Mesenchymal stem cell (in vitro differentiated cells and primary cell): Measurements from ENCODE around the gene ACSS1.

Experiments
- DNase-seq: peaks from one replicate; pipeline ENCODE4 v3.0.0-alpha.2; 2013
- H2AFZ ChIP-seq: one replicate; pipeline ENCODE4 v1.6.1; 2013; ENCODE audit warnings: low read depth, mild to moderate bottlenecking, control low read depth, inconsistent platforms, low read length, moderate library complexity
- H2AK5ac ChIP-seq: 2 replicates; pipeline ENCODE4 v1.6.1; 2013; ENCODE audit warnings: low read length, moderate library complexity, mild to moderate bottlenecking, inconsistent platforms; ENCODE audit not compliant: severe bottlenecking
- H2BK120ac ChIP-seq: one replicate; pipeline ENCODE4 v1.6.1; 2013; ENCODE audit warnings: low read depth, mild to moderate bottlenecking, inconsistent platforms, low read length, moderate library complexity
- H2BK12ac ChIP-seq, 2 experiments: one replicate each; pipeline ENCODE4 v1.6.1; 2013; ENCODE audit warnings: inconsistent platforms in 2 of 2, low read length in 2 of 2, mild to moderate bottlenecking in 2 of 2, moderate library complexity in 2 of 2, control low read depth in 1 of 2
- H2BK15ac ChIP-seq: one replicate; pipeline ENCODE4 v1.6.1; 2013; ENCODE audit warnings: mild to moderate bottlenecking, low read depth, inconsistent platforms; ENCODE audit not compliant: poor library complexity, severe bottlenecking
- H2BK5ac ChIP-seq: 2 replicates; pipeline ENCODE4 v1.6.1; 2013; ENCODE audit warnings: low read depth, mild to moderate bottlenecking, low read length, control low read depth, inconsistent platforms; ENCODE audit not compliant: poor library complexity, severe bottlenecking
- H3K14ac ChIP-seq, 2 experiments: one replicate each; pipeline ENCODE4 v1.6.1; 2013; ENCODE audit warnings: inconsistent platforms in 2 of 2, low read length in 2 of 2, control low read depth in 1 of 2, mild to moderate bottlenecking in 1 of 2, moderate library complexity in 1 of 2
- H3K18ac ChIP-seq, 2 experiments: one replicate each; pipeline ENCODE4 v1.6.1; 2013; ENCODE audit warnings: inconsistent platforms in 2 of 2, low read length in 2 of 2, control low read depth in 1 of 2, low read depth in 1 of 2, mild to moderate bottlenecking in 1 of 2
- H3K23ac ChIP-seq, 2 experiments: one replicate each; pipeline ENCODE4 v1.6.1; 2013; ENCODE audit warnings: inconsistent platforms in 2 of 2, low read length in 2 of 2, mild to moderate bottlenecking in 2 of 2, moderate library complexity in 2 of 2, control low read depth in 1 of 2
- H3K27ac ChIP-seq: 2 replicates; pipeline ENCODE4 v1.5.1; 2013; ENCODE audit warnings: mild to moderate bottlenecking, moderate library complexity, low read length, control low read depth, inconsistent platforms; ENCODE audit not compliant: poor library complexity, severe bottlenecking
- H3K27me3 ChIP-seq, 2 experiments: 2 replicates each; pipeline versions ENCODE4 v1.6.1 to v1.7.0; 2013; ENCODE audit warnings: low read length in 2 of 2, mild to moderate bottlenecking in 2 of 2, moderate library complexity in 2 of 2, control low read depth in 1 of 2, inconsistent platforms in 1 of 2; ENCODE audit not compliant: control insufficient read depth in 1 of 2, insufficient read depth in 1 of 2
- H3K36me3 ChIP-seq, 2 experiments: 2 replicates each; pipeline versions ENCODE4 v1.6.1 to v1.7.0; 2013; ENCODE audit warnings: low read length in 2 of 2, control low read depth in 1 of 2, inconsistent platforms in 1 of 2, low read depth in 1 of 2, mild to moderate bottlenecking in 1 of 2; ENCODE audit not compliant: insufficient read depth in 2 of 2, control insufficient read depth in 1 of 2
- H3K4ac ChIP-seq, 2 experiments: one replicate each; pipeline ENCODE4 v1.6.1; 2013; ENCODE audit warnings: inconsistent platforms in 2 of 2, low read length in 2 of 2, mild to moderate bottlenecking in 2 of 2, moderate library complexity in 2 of 2, control low read depth in 1 of 2, low read depth in 1 of 2
- H3K4me1 ChIP-seq: 2 replicates; pipeline ENCODE4 v1.6.1; 2013; ENCODE audit warnings: low read depth, low read length, control low read depth; ENCODE audit not compliant: control insufficient read depth, insufficient read depth
- H3K4me2 ChIP-seq: 2 replicates; pipeline ENCODE4 v1.6.1; 2013; ENCODE audit warnings: low read length, mild to moderate bottlenecking, inconsistent platforms; ENCODE audit not compliant: poor library complexity, severe bottlenecking
- H3K4me3 ChIP-seq, 2 experiments: 2 replicates each; pipeline versions ENCODE4 v1.5.1 to v1.7.0; 2013; ENCODE audit warnings: low read length in 2 of 2, mild to moderate bottlenecking in 2 of 2, control low read depth in 1 of 2, low read depth in 1 of 2; ENCODE audit not compliant: insufficient read depth in 1 of 2
- H3K79me1 ChIP-seq: replicated peaks from 2 replicates; pipeline ENCODE4 v1.6.1; 2013; ENCODE audit warnings: mild to moderate bottlenecking, control low read depth, low read length, inconsistent platforms; ENCODE audit not compliant: poor library complexity, severe bottlenecking
- H3K9ac ChIP-seq: 2 replicates; pipeline ENCODE4 v1.7.0; 2013; ENCODE audit warnings: mild to moderate bottlenecking, low read length, moderate library complexity
- H3K9me3 ChIP-seq: 2 replicates; pipeline ENCODE4 v1.7.0; 2013; ENCODE audit warnings: mild to moderate bottlenecking, low read length; ENCODE audit not compliant: control insufficient read depth
- H4K8ac ChIP-seq: one replicate; pipeline ENCODE4 v1.6.1; 2013; ENCODE audit warnings: inconsistent platforms, mild to moderate bottlenecking, low read length, moderate library complexity
- H4K91ac ChIP-seq: one replicate; pipeline ENCODE4 v1.6.1; 2013; ENCODE audit warnings: mild to moderate bottlenecking, low read length, inconsistent platforms
- WGBS: methylation state at CpG from one replicate; pipeline ENCODE4 v1.1.7; 2013; ENCODE audit warnings: mixed read lengths; 5-methylcytosine and 5-hydroxymethylcytosine counted together

ACSS1 gene

GRCh38 chr20:24965065-24965919, 92.6 kb downstream of the ACSS1 start:
- H3K14ac ChIP-seq: peak overlapping the region in 1 of 2 experiments; percentile 69

DNA sequence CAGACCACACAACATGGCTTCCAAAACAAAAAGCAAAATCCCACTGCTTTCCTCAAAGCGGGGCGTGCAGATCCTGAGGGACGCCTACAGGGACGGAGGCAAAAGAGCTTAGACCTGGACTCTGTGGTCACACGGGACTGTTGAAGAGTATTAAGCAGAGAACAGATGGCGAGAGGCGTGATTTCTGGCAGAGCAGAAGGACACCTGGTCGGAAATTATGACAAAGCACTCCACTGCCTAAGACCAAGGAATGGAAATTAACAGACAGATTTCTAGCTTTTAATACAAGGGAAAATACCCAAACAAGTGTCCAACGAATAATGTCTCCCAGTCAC, 93.5 kb downstream of the ACSS1 start:
- no peaks in the 10 kb centered on the region for H3K4me1 ChIP-seq
- no peak overlapping the region for H3K27ac ChIP-seq
- WGBS: 95% methylated on average over 9 of the region's 9 CpGs
- no peak overlapping the region for H4K91ac ChIP-seq
- no peak overlapping the region for H3K4me2 ChIP-seq
- H2BK5ac ChIP-seq: no peak overlapping the region
- H3K4me3 ChIP-seq: no peak overlapping the region
- H2BK12ac ChIP-seq: no peak overlapping the region
- peaks cover 16% of the 10 kb centered on the region for H3K79me1 ChIP-seq
- no peak overlapping the region for H2BK120ac ChIP-seq
- peaks cover 64 to 80% of the 10 kb centered on the region in 2 experiments for H3K36me3 ChIP-seq
- H4K8ac ChIP-seq: no peak overlapping the region
- no peak overlapping the region for H3K4ac ChIP-seq
- no peak overlapping the region for H3K23ac ChIP-seq
- H2AK5ac ChIP-seq: no peak overlapping the region
- no peaks in the 10 kb centered on the region for H3K27me3 ChIP-seq
- no peaks in the 10 kb centered on the region for H3K9me3 ChIP-seq
- no peak overlapping the region for H3K18ac ChIP-seq
- no peak overlapping the region for H3K9ac ChIP-seq
- no peak overlapping the region for H2BK15ac ChIP-seq
- H3K14ac ChIP-seq: no peak overlapping the region
- no peak overlapping the region for H2AFZ ChIP-seq
- no peak for DNase-seq

More at GRCh38 chr20:24965065-24965919, 92.6 kb downstream of the ACSS1 start:
- H3K23ac ChIP-seq: no peak overlapping the region
- H3K9ac ChIP-seq: no peak overlapping the region
- H2BK15ac ChIP-seq: no peak overlapping the region
- H4K91ac ChIP-seq: peak overlapping the region; percentile 22
- H3K27ac ChIP-seq: no peak overlapping the region
- DNase-seq: no peak
- H3K36me3 ChIP-seq: peaks cover 72 to 78% of the 10 kb centered on the region in 2 experiments
- H3K79me1 ChIP-seq: peaks cover 16% of the 10 kb centered on the region
- H2AK5ac ChIP-seq: no peak overlapping the region
- WGBS: 93% methylated on average over 7 of the region's 7 CpGs
- no peak overlapping the region for H3K4me2 ChIP-seq
- no peak overlapping the region for H2BK5ac ChIP-seq
- H3K4ac ChIP-seq: no peak overlapping the region
- H3K9me3 ChIP-seq: no peaks in the 10 kb centered on the region
- H3K18ac ChIP-seq: no peak overlapping the region
- H4K8ac ChIP-seq: peak overlapping the region; percentile 31
- no peak overlapping the region for H2BK12ac ChIP-seq
- no peak overlapping the region for H2BK120ac ChIP-seq
- no peaks in the 10 kb centered on the region for H3K4me1 ChIP-seq
- no peak overlapping the region for H2AFZ ChIP-seq
- no peaks in the 10 kb centered on the region for H3K27me3 ChIP-seq
- no peak overlapping the region for H3K4me3 ChIP-seq

DNA sequence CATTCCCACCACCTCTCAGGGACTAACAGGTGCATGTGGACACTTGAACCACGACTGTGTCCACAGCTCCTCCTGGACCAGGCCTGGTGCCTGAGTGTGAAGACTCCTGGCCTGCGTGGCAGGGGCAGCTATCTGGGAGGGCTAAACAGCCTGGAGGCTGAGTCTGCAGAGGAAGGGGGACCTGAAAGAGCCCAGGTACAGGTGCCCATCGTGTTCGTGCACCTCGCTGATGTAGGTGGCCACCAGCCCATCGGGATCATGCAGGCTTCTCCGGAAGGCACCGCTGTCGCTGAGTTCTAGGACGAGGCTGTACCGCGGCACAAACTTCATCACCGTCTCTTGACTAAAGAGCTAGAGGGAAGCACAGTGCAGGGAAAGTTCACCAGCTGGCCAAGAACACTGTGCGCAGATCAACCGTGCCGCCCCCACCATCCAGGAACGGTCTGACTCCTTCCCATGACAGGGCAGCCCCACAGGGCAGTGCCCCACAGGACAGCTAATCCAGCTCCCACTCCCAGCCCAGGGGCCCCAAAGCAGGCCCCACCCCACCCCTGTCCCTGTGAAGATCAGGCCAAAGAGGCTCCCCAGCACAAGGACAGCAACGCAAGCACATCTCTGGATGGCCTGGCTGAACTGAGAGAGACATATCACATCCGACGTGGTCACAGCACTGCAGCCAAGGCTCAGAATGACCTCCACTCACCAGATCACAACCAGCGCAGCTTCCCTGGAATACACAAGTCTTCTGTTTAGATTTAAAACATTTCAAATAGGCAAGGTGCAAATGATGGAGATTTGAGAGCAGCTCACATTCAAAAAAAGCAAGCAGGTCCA, 94.0 kb downstream of the ACSS1 start:
- Histone ChIP-seq H3K18ac (no peak overlapping the region), H3K14ac (no peak overlapping the region), H2BK12ac (no peak overlapping the region), H2AK5ac (no peak overlapping the region), H4K8ac (no peak overlapping the region), H3K27me3 (no peaks in the 10 kb centered on the region), H4K91ac (no peak overlapping the region), H3K4me3 (no peak overlapping the region), H3K27ac (no peak overlapping the region), H3K4me2 (no peak overlapping the region), H3K79me1 (peaks cover 16% of the 10 kb centered on the region), H3K23ac (no peak overlapping the region), H2BK5ac (no peak overlapping the region), H3K4me1 (no peaks in the 10 kb centered on the region), H2BK120ac (no peak overlapping the region), H3K9ac (no peak overlapping the region), H2BK15ac (no peak overlapping the region), H3K4ac (no peak overlapping the region), H2AFZ (no peak overlapping the region), H3K9me3 (no peaks in the 10 kb centered on the region), H3K36me3 (peaks cover 60 to 77% of the 10 kb centered on the region in 2 experiments)
- 97% methylated on average over 20 of the region's 21 CpGs for WGBS
- DNase-seq: no peak

GRCh38 chr20:24962510-24962909, 95.4 kb downstream of the ACSS1 start:
- no peak overlapping the region for H3K4me3 ChIP-seq
- no peak overlapping the region for H3K18ac ChIP-seq
- H3K9ac ChIP-seq: no peak overlapping the region
- H3K23ac ChIP-seq: no peak overlapping the region
- H2BK12ac ChIP-seq: no peak overlapping the region
- H2AK5ac ChIP-seq: no peak overlapping the region
- H3K14ac ChIP-seq: no peak overlapping the region
- no peak overlapping the region for H4K8ac ChIP-seq
- H2BK15ac ChIP-seq: no peak overlapping the region
- no peak overlapping the region for H4K91ac ChIP-seq
- no peaks in the 10 kb centered on the region for H3K4me1 ChIP-seq
- H2AFZ ChIP-seq: no peak overlapping the region
- 93% methylated on average over 5 of the region's 6 CpGs for WGBS
- no peak overlapping the region for H3K27ac ChIP-seq
- no peak overlapping the region for H3K4ac ChIP-seq
- H3K4me2 ChIP-seq: no peak overlapping the region
- no peak for DNase-seq
- H3K36me3 ChIP-seq: peaks cover 52 to 80% of the 10 kb centered on the region in 2 experiments
- no peaks in the 10 kb centered on the region for H3K27me3 ChIP-seq
- H2BK5ac ChIP-seq: no peak overlapping the region
- no peak overlapping the region for H2BK120ac ChIP-seq
- H3K9me3 ChIP-seq: no peaks in the 10 kb centered on the region
- H3K79me1 ChIP-seq: peaks cover 14% of the 10 kb centered on the region
